HCT116 (cell line): Measurements from ENCODE around the gene XPOT.

Experiments used
- ATF3 ChIP-seq: IDR thresholded peaks from 2 replicates; pipeline ENCODE4 v1.6.1; 2012
- EGR1 ChIP-seq: IDR thresholded peaks from 2 replicates; pipeline ENCODE4 v1.6.1; 2012; ENCODE audit warnings: low read depth
- EZH2 ChIP-seq: fragments of 200-600 bp; sonication (generic); IDR thresholded peaks from 2 replicates; pipeline ENCODE4 v1.6.1; 2017; ENCODE audit warnings: antibody characterized with exemption, mixed run types
- JUND ChIP-seq: IDR thresholded peaks from 2 replicates; pipeline ENCODE4 v1.6.1; 2012
- MAX ChIP-seq: IDR thresholded peaks from 2 replicates; pipeline ENCODE4 v1.6.1; 2012
- POLR2A ChIP-seq: IDR thresholded peaks from 2 replicates; pipeline ENCODE4 v1.7.0; 2011; ENCODE audit warnings: borderline replicate concordance; ENCODE audit not compliant: insufficient read depth, insufficient read length; ENCODE audit errors: extremely low read depth
- POLR2AphosphoS5 ChIP-seq: IDR thresholded peaks from 2 replicates; pipeline ENCODE4 v1.6.1; 2011; ENCODE audit warnings: mild to moderate bottlenecking, low read depth, low read length, moderate library complexity
- SIN3A ChIP-seq: IDR thresholded peaks from 2 replicates; pipeline ENCODE4 v1.6.1; 2012; ENCODE audit warnings: low read depth
- YY1 ChIP-seq: IDR thresholded peaks from 2 replicates; pipeline ENCODE4 v1.6.1; 2011; ENCODE audit warnings: low read length, low read depth, moderate library complexity, mild to moderate bottlenecking; ENCODE audit not compliant: insufficient replicate concordance; ENCODE audit errors: extremely low read depth
- TF ChIP-seq, protein P1 (sequence below), 3 experiments: fragments of 200-600 bp in 1 of 3; sonication (generic) in 1 of 3; IDR thresholded peaks in 2 of 3; conservative IDR thresholded peaks in 1 of 3; 2 replicates each; pipeline ENCODE4 v1.5.1; 2012 to 2017; ENCODE audit warnings: low read depth in 2 of 3, low read length in 2 of 3, antibody characterized with exemption in 1 of 3, borderline replicate concordance in 1 of 3, control low read depth in 1 of 3, mild to moderate bottlenecking in 1 of 3, mixed read lengths in 1 of 3, mixed run types in 1 of 3, moderate library complexity in 1 of 3; ENCODE audit not compliant: insufficient read depth in 1 of 3

DNA sequence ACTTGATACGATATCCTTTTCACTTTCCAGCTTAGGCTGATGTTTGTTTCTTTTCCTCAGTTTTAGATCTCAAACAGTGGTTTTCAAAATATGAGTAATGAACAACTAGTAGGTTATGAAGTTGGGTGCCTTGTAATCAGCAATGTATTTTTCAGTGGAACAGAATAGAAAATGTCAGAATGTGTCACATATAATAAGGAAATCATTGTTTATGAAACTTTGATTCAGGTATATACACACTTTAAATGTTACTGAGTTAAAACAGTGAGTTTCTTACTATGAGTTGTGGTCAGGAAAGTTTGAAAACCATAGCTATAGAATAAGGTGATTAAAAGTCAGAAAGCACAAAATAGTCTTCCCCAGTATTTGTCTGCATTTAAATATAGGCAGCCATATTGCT is 87.5 kb downstream of the XPOT start:
- TF ChIP-seq POLR2A, result no peak
- TF ChIP-seq, protein P1, sequence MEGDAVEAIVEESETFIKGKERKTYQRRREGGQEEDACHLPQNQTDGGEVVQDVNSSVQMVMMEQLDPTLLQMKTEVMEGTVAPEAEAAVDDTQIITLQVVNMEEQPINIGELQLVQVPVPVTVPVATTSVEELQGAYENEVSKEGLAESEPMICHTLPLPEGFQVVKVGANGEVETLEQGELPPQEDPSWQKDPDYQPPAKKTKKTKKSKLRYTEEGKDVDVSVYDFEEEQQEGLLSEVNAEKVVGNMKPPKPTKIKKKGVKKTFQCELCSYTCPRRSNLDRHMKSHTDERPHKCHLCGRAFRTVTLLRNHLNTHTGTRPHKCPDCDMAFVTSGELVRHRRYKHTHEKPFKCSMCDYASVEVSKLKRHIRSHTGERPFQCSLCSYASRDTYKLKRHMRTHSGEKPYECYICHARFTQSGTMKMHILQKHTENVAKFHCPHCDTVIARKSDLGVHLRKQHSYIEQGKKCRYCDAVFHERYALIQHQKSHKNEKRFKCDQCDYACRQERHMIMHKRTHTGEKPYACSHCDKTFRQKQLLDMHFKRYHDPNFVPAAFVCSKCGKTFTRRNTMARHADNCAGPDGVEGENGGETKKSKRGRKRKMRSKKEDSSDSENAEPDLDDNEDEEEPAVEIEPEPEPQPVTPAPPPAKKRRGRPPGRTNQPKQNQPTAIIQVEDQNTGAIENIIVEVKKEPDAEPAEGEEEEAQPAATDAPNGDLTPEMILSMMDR (IDR thresholded peaks at IDR 0.05 in 2 of 3, conservative IDR thresholded peaks at IDR 0.05 in 1 of 3; ENCODE audit: borderline replicate concordance in 1 of 3, insufficient read depth in 1 of 3, low read depth in 2 of 3, low read length in 2 of 3), result no peak
- no peak for TF ChIP-seq POLR2AphosphoS5
- no peak for TF ChIP-seq SIN3A
- TF ChIP-seq ATF3, result no peak
- no peak for TF ChIP-seq EGR1
- TF ChIP-seq EZH2, result no peak
- no peak for TF ChIP-seq YY1
- TF ChIP-seq MAX, result no peak
- no peak for TF ChIP-seq JUND
